WTC11 (cell line): Measurements from ENCODE around the gene ARL9.

Experiments
- AFF4 ChIP-seq: sonication (generic); formaldehyde crosslinking; IDR thresholded peaks from 2 replicates; pipeline ENCODE4 v1.8.1; 2023; ENCODE audit warnings: mild to moderate bottlenecking, missing genetic modification reagents, borderline replicate concordance
- FOXP1 ChIP-seq: sonication (generic); formaldehyde crosslinking; IDR thresholded peaks from 2 replicates; pipeline ENCODE4 v1.8.0; 2022; ENCODE audit warnings: missing genetic modification reagents, mild to moderate bottlenecking, moderate library complexity, borderline replicate concordance
- FOXP4 ChIP-seq: sonication (generic); formaldehyde crosslinking; IDR thresholded peaks from 2 replicates; pipeline ENCODE4 v1.8.0; 2022; ENCODE audit warnings: mild to moderate bottlenecking, missing genetic modification reagents
- NFYB ChIP-seq: sonication (generic); formaldehyde crosslinking; conservative IDR thresholded peaks from 2 replicates; pipeline ENCODE4 v1.8.0; 2022; ENCODE audit warnings: low read depth, missing genetic modification reagents
- NR1H2 ChIP-seq: sonication (generic); formaldehyde crosslinking; IDR thresholded peaks from 2 replicates; pipeline ENCODE4 v1.9.0; 2021; ENCODE audit warnings: mild to moderate bottlenecking, moderate library complexity, missing genetic modification reagents
- ZNF423 ChIP-seq: fragments of 250-450 bp; sonication (Bioruptor Pico); IDR thresholded peaks from 2 replicates; pipeline ENCODE4 v2.1.2; 2022; ENCODE audit warnings: mild to moderate bottlenecking, moderate library complexity

DNA sequence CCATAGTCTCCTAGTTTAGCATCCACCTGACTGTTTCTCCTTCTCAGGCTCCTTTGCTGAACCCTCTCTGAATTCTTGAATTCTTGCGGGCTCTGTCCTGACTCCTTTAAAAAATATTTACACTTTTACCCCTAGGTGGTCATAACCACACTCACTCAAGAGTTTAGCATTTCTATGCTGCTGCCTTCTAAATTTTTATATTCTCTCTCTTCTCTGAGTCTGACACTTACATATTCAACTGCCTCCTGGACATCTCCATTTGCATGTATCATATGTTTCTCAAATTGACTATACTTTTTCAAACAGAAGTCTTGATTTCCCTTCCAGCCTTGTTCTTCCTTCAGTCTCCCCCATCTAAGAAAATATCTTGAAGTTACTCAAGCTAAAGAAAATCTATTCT, 31.6 kb downstream of the ARL9 start:
- TF ChIP-seq ZNF423 (CRISPR knock-in tag) = no peak
- TF ChIP-seq AFF4 = no peak
- no peak for TF ChIP-seq NFYB
- TF ChIP-seq NR1H2 (CRISPR knock-in tag) = no peak
- no peak for TF ChIP-seq FOXP4 (CRISPR knock-in tag)
- no peak for TF ChIP-seq FOXP1
